ENCODE measurements around the gene MFF.

GRCh38 chr2:227402321-227402720 lies 77.3 kb downstream of the MFF start:
- TF ChIP-seq CTCF (conservative IDR thresholded peaks at IDR 0.05; ENCODE audit: low read length), result no peak
- no peak for TF ChIP-seq EZH2phosphoT487 (IDR thresholded peaks at IDR 0.05; ENCODE audit: borderline replicate concordance)
